ENCODE data around the gene SCYL3.
"Not testable (repeated sequence)": the region's sequence is repeated elsewhere in the genome, so short reads cannot be mapped to it uniquely, and the experiment has no call there.

Gene SCYL3

GRCh38 chr1:169893645-169894423 is at the start of gene SCYL3:
Gene SCYL3, minus strand, starts transcription at chr1:169893896. Its CDS starts 5,056 bp downstream, at chr1:169888840.
- peak; percentile 93 for DNase-seq

GRCh38 chr1:169941982-169942830 is 48.5 kb upstream of the SCYL3 start:
- no peak for DNase-seq

- no peak for DNase-seq
Measured at GRCh38 chr1:169933984-169934725, 40.5 kb upstream of the SCYL3 start.

GRCh38 chr1:169931795-169932231 is 38.1 kb upstream of the SCYL3 start:
- DNase-seq, result no peak

- DNase-seq, result no peak
Measured at GRCh38 chr1:169929210-169929526, 35.5 kb upstream of the SCYL3 start.

GRCh38 chr1:169928438-169929209 is 34.9 kb upstream of the SCYL3 start:
- no peak for DNase-seq

- no peak for DNase-seq
Measured at GRCh38 chr1:169925505-169926482, 32.1 kb upstream of the SCYL3 start.

GRCh38 chr1:169924829-169925228 is 31.1 kb upstream of the SCYL3 start:
- no peak for DNase-seq

GRCh38 chr1:169924063-169924462 is 30.4 kb upstream of the SCYL3 start:
- DNase-seq, result no peak

GRCh38 chr1:169921080-169921479 is 27.4 kb upstream of the SCYL3 start:
- DNase-seq, result no peak

- no peak for DNase-seq
Measured at GRCh38 chr1:169918927-169919326, 25.2 kb upstream of the SCYL3 start.

- DNase-seq, result not testable (repeated sequence)
Measured at GRCh38 chr1:169918220-169918619, 24.5 kb upstream of the SCYL3 start.

- DNase-seq, result no peak
Measured at GRCh38 chr1:169915150-169915549, 21.5 kb upstream of the SCYL3 start.

- no peak for DNase-seq
Measured at GRCh38 chr1:169914531-169914930, 20.8 kb upstream of the SCYL3 start.

- no peak for DNase-seq
Measured at GRCh38 chr1:169909499-169909898, 15.8 kb upstream of the SCYL3 start.

GRCh38 chr1:169906938-169907337 is 13.2 kb upstream of the SCYL3 start:
- DNase-seq, result no peak

- DNase-seq, result no peak
Measured at GRCh38 chr1:169904834-169905233, 11.1 kb upstream of the SCYL3 start.

- DNase-seq, result no peak
Measured at GRCh38 chr1:169902751-169903150, 9.1 kb upstream of the SCYL3 start.

GRCh38 chr1:169901115-169901514 is 7.4 kb upstream of the SCYL3 start:
- DNase-seq, result no peak

- no peak for DNase-seq
Measured at GRCh38 chr1:169900571-169900970, 6.9 kb upstream of the SCYL3 start.

GRCh38 chr1:169899519-169900217 is 6.0 kb upstream of the SCYL3 start:
- DNase-seq, result no peak

All from NCI-H2107 (cell line).